Measurements from ENCODE around the gene PTPRN2. TPM values are rescaled to one million over a fixed set of nuclear protein-coding genes. Genes with fewer than 3 reads are reported as not detected.

PTPRN2 gene
- total RNA-seq, 1 donor from 2014 or later, result 2.4 TPM

GRCh38 chr7:157827045-157827862 is 760.4 kb downstream of the PTPRN2 start:
- DNase-seq (ENCODE audit: low read depth in 2 of 2), result no peak

- DNase-seq (ENCODE audit: low read depth in 2 of 2), result no peak
These were observed 761.1 kb downstream of the PTPRN2 start for GRCh38 chr7:157826566-157826965.

- no peak for DNase-seq (ENCODE audit: low read depth in 2 of 2)
These were observed 762.3 kb downstream of the PTPRN2 start for GRCh38 chr7:157825325-157825724.

- DNase-seq (ENCODE audit: low read depth in 2 of 2), result no peak
These were observed 762.9 kb downstream of the PTPRN2 start for GRCh38 chr7:157824819-157825121.

- no peak for DNase-seq (ENCODE audit: low read depth in 2 of 2)
These were observed 763.4 kb downstream of the PTPRN2 start for GRCh38 chr7:157824011-157824818.

GRCh38 chr7:157822688-157823031 is 765.0 kb downstream of the PTPRN2 start:
- no peak for DNase-seq (ENCODE audit: low read depth in 2 of 2)

- no peak for DNase-seq (ENCODE audit: low read depth in 2 of 2)
These were observed 765.5 kb downstream of the PTPRN2 start for GRCh38 chr7:157821959-157822687.

- DNase-seq (ENCODE audit: low read depth in 2 of 2), result no peak
These were observed 766.8 kb downstream of the PTPRN2 start for GRCh38 chr7:157820796-157821195.

GRCh38 chr7:157819455-157819807 is 768.2 kb downstream of the PTPRN2 start:
- no peak for DNase-seq (ENCODE audit: low read depth in 2 of 2)

GRCh38 chr7:157818701-157819454 is 768.7 kb downstream of the PTPRN2 start:
- no peak for DNase-seq (ENCODE audit: low read depth in 2 of 2)

GRCh38 chr7:157817944-157818700 is 769.5 kb downstream of the PTPRN2 start:
- DNase-seq (ENCODE audit: low read depth in 2 of 2), result no peak

GRCh38 chr7:157817433-157817832 is 770.2 kb downstream of the PTPRN2 start:
- DNase-seq (ENCODE audit: low read depth in 2 of 2), result no peak

- no peak for DNase-seq (ENCODE audit: low read depth in 2 of 2)
These were observed 770.9 kb downstream of the PTPRN2 start for GRCh38 chr7:157816526-157817250.

GRCh38 chr7:157816086-157816485 is 771.5 kb downstream of the PTPRN2 start:
- no peak for DNase-seq (ENCODE audit: low read depth in 2 of 2)

- DNase-seq (ENCODE audit: low read depth in 2 of 2), result no peak
These were observed 772.0 kb downstream of the PTPRN2 start for GRCh38 chr7:157815706-157816022.

- no peak for DNase-seq (ENCODE audit: low read depth in 2 of 2)
These were observed 772.5 kb downstream of the PTPRN2 start for GRCh38 chr7:157814931-157815705.

GRCh38 chr7:157813741-157814661 is 773.6 kb downstream of the PTPRN2 start:
- no peak for DNase-seq (ENCODE audit: low read depth in 2 of 2)

GRCh38 chr7:157813053-157813452 is 774.6 kb downstream of the PTPRN2 start:
- no peak for DNase-seq (ENCODE audit: low read depth in 2 of 2)

GRCh38 chr7:157811946-157812345 is 775.7 kb downstream of the PTPRN2 start:
- DNase-seq (ENCODE audit: low read depth in 2 of 2), result no peak
